ENCODE data around the gene YEATS4.
"Not testable (repeated sequence)": the region's sequence is repeated elsewhere in the genome, so short reads cannot be mapped to it uniquely, and the experiment has no call there.

Gene YEATS4

GRCh38 chr12:69359531-69360347 lies at the start of gene YEATS4:
YEATS4 (plus strand) TSS chr12:69359743; CDS start chr12:69359973, 230 bp downstream.
- DNase-seq (ENCODE audit: low read depth): peak; percentile 79

DNA sequence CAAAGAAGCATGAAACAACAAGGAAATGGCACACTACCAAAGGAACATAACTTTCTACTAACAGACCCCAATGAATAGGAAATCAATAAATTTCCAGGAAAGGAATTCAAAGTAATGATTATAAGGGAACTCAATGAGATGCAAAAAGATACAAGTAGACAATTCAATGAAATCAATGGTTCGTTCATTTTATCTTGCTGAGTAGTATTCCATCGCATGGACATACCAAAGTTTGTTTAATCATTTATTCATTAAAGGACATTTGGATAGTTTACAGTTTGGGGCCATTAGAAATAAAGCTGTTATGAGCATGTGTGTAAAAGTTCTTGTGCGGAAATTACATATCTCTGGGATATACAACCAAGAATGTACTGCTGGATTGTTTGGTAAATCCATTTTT lies 46.3 kb upstream of the YEATS4 start:
- DNase-seq (ENCODE audit: low read depth): no peak

- DNase-seq (ENCODE audit: low read depth): not testable (repeated sequence)
These were observed 42.8 kb upstream of the YEATS4 start for GRCh38 chr12:69316784-69317183.

- DNase-seq (ENCODE audit: low read depth): not testable (repeated sequence)
These were observed 42.3 kb upstream of the YEATS4 start for GRCh38 chr12:69317233-69317632.

DNA sequence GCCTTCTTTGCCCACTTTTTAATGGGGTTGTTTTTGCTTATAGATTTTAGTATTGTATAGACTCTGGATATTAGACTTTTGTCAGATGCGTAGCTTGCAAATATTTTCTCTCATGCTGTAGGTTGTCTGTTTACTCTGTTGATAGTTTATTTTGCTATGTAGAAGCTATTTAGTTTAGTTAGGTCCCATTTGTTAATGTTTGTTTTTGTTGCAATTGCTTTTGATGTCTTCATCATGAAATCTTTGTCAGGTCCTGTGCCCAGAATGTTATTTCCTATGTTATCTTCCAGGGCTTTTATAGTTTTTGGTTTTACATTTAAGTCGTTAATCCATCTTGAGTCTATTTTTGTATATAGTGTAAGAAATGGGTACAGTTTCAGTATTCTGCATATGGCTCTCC lies 41.3 kb upstream of the YEATS4 start:
- DNase-seq (ENCODE audit: low read depth): no peak

DNA sequence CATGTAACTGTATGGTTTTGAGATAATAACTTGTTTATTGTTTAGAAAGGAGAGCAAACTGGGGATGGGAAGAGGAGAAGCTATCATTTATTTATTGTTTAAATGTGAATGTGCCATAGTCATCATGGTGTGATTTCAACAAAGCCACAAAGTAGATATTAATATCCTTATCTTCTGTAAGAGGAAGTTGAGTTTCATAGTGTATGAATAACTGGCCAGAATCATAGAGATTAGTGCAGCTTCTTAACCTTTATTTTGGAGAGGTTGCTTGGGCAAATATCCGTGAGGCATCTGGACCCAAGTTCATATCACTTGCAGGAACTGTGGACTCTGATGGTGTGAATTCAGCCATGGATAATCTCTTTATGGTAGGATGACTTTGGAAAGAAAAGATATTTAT lies 38.2 kb upstream of the YEATS4 start:
- no peak for DNase-seq (ENCODE audit: low read depth)

GRCh38 chr12:69324797-69325466 lies 34.6 kb upstream of the YEATS4 start:
- DNase-seq (ENCODE audit: low read depth): no peak

DNA sequence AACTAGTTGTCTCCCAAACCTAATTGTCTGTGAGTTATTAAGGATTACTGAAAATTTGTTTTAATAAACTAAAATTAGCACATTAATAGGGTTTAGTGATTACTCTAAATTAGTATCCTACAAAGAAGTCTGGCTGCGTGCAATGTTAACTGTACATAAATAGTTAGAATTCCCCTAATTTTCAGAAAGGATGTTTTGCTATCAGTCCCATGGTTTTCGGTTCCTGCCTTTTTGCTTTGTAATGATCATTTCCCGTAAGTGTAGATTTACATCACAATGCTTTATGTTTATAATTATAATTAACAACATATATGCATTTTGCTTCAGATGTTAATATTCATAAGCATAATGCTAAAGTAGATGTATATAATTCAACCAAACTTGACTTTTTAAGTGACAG lies 31.1 kb upstream of the YEATS4 start:
- no peak for DNase-seq (ENCODE audit: low read depth)

DNA sequence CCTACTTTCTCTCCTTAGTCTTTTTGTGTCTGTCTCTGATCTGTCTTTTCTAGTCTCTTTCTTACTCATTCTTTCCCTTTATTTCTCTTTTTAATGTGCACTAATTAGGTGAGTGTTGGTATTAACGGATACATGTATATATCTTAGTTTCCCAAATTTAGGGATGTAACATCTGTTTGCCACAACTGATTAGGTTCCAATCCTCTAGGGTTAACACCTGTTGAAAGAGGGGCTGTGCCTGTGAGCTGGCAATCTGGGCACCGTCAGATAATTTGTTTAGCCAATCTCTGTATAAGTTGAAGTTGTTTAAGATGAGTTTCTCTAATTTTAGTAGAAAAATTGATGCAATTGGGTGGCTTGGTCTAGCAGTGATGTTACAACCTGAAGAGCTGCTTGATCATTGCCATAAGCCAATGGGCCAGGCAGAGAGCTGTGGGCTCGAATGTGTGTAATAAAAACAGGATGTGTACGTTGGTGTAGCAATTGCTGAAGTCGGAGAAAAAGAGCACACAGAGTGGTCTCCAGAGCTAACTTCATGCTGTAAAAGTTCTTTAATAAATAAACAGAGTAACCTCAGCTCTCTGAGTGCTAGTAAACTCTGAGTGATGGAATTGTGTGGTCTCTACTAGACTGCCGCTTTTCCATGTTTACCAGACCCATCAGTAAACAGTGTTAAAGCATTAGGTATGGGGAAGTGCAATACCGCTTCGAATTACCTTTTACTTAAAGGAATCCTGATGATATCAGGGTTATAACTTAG lies 29.7 kb upstream of the YEATS4 start:
- DNase-seq (ENCODE audit: low read depth): no peak

DNA sequence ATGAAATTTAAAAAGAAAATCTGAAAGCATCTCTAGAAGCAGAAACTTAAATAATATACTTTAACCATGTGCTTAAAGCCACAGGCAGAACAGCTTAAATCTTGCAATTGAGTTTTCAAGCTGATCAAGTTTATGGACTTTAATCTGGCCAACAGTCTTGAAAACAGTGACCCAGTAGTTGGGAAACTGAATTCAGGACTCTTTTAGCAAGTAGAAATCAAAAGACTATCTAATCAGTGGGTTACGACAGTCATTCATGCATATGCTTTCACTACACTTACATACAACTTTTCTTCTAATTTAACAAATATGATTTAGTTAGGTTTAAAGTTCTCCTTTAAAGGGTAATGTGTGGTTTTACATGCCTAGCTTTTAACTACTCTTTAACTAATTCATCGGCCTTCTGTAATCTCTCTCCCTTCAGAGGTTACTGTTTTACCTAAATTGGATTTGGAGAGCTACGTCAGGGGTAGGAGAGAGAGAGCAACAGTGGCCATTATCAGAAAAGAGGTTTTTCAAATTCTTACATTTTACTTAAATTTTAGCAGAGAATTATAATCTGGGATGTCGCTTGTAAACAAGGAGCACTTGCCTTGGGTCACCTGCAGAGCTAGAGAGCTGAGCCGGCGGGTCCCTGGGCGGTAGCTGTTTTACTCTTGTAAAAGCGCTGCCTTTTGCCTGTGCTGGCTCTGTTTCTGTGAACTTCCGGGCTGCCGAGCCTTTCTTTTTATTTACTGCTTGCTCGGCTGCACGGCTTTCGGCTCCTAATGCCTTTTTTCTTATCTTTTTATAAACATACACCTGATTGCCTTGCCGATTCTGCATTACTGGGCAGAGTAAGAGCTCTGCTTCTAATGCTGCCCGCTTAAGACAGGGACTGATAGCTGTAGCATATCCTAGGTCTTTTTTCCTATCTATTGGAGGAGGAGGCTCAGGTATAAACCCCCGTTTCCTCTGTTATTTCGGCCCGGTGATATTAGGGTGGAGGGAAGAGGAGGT lies 28.8 kb upstream of the YEATS4 start:
- no peak for DNase-seq (ENCODE audit: low read depth)

DNA sequence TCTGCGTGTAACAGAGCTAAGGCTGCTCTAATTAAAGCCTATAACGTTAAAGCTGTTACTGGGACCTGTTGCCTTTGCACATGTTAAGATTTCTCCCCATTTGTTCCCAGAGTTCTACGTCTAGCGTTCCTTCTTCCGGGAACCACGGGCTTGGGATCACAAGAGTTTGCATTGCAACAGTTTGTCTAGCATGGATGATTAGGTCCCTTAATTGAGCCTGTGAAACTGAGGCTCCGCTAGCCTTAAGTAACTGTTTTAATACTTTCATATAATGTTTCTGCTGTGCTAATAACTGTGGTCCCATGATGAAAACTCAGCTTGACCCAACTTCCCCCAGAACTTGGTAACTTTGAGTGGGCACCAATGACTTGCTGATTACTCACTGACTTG lies 28.0 kb upstream of the YEATS4 start:
- DNase-seq (ENCODE audit: low read depth): no peak

GRCh38 chr12:69331909-69332684 lies 27.4 kb upstream of the YEATS4 start:
- no peak for DNase-seq (ENCODE audit: low read depth)

DNA sequence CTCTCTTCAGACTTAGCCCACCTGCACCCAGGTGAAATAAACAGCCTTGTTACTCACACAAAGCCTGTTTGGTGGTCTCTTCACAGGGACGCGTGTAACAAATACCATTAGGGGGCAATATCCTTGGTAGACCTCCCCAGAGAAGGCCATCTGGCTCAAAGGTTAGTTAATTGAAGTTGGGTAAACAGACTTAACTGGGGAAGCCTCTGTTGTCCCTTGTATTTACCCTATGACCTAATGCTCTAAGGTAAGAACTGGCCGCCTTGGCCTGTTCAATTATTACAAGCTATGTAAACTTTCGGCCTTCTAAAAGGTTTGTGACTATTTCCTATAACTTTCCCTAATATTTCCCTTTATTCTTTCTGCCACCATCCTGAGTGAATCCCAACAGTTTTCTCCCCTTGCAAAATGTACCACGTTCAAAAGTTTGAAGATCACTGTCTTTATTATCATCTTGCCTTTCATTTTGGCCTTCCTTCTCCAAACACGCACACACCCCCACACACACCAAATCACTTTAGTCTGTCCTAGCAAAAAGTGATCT lies 26.7 kb upstream of the YEATS4 start:
- no peak for DNase-seq (ENCODE audit: low read depth)

DNA sequence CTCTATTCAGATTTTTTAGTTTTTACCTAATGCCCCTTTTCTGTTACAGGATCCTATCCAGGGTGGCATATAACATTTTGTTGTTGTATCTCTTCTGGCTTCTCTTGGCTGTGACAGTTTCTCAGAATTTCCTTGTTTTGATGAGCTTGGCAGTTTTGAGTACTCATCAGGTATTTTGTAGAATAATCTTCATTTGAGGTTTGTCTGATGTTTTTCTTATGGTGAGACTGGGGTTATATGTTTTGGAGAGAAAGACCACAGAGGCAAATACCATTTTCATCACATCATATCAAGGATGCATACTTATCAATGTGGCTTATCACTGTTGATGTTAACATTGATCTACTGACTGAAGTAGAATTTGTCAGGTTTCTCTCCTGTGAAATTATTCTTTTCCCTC lies 25.4 kb upstream of the YEATS4 start:
- no peak for DNase-seq (ENCODE audit: low read depth)

DNA sequence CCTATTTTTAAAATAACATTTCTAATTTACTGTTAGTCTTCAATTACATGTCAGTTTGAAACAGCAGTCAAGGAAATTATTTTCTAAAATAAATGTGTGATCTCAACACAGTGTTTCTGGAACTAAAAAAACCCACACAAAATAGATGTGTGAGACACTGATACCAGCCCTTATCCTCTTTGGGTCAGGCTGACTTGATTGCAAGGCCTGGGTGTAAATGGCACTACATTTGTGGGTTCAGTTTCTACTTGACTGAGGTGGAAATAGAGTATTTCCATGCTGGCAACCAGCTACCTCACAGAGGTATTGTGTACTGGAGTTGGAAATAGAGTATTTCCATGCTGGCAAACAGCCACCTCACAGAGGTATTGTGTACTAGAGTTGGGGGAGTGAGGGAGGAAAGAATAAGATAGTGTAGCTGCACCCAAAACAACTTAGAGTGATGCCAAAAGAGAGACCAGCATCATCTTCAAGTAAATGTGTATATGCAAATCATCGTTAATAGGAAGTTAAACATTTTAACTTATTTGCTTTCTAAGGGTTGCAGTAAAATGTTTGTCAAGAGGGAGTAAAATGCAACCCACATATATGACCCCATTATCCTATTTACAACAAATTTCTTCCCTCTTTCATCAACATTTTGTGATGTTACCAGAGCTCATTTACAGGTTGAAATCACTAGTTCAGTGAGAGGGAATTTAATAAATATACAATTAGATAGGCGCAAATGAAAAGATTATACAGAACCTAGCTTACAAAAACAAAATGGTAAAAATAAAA lies 22.0 kb upstream of the YEATS4 start:
- no peak for DNase-seq (ENCODE audit: low read depth)

- no peak for DNase-seq (ENCODE audit: low read depth)
These were observed 21.3 kb upstream of the YEATS4 start for GRCh38 chr12:69338120-69338859.

- DNase-seq (ENCODE audit: low read depth): no peak
These were observed 20.6 kb upstream of the YEATS4 start for GRCh38 chr12:69338936-69339335.

GRCh38 chr12:69339999-69340398 lies 19.5 kb upstream of the YEATS4 start:
- no peak for DNase-seq (ENCODE audit: low read depth)

DNA sequence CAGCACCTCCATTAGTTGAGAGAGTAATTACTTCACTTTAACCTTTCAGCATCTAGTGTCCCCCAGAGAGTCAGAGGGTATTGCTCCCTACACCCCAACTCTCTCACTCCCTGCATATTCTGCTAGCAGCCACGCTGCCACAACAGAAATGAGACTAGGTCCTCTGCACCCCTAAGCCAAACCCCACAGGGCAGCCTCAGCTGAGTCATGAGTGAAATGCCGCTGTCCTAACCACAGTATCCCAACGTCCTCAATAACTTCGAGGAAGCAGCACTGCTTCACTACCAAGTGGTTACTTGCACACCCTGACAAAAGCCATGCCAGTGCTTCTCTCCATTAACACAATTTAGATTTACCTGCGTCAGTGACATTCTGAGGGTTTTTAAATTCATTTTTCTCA lies 18.2 kb upstream of the YEATS4 start:
- DNase-seq (ENCODE audit: low read depth): no peak

Measured in HS-27A (cell line).